ENCODE results near the gene PRH1.

PRH1 gene

DNA sequence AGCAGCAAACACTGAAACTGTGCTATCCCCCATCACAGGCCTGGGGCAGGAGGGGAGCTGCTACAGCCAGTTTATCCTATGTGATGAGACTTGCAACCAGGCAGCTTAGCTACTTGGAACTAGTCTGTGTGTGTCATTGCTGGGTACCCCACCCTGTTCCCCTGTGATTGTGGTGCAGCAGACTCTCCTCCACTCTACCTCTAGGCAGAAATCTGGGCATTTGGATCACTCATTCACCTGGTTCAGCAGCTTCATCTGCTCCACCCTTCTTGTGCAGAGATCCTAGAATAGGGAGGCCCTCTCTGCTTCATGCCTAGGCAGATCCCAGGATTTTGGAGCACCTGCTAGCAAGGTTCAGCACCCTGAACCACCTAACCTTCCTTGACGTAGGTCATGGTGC lies 16.5 kb upstream of the PRH1 start:
- TF ChIP-seq NFIC (IDR thresholded peaks at IDR 0.05) (no peak), YY1 (IDR thresholded peaks at IDR 0.05; ENCODE audit: low read depth) (no peak), RAD21 (IDR thresholded peaks at IDR 0.05; ENCODE audit: low read depth) (no peak), FOXM1 (IDR thresholded peaks at IDR 0.05; ENCODE audit: borderline replicate concordance, low read depth) (no peak), TAF1 (IDR thresholded peaks at IDR 0.05; ENCODE audit: low read depth) (no peak), EGR1 (IDR thresholded peaks at IDR 0.05) (no peak), CREB1 (IDR thresholded peaks at IDR 0.05; ENCODE audit: low read depth) (no peak), TCF12 (IDR thresholded peaks at IDR 0.05; ENCODE audit: low read depth) (no peak), CEBPB (IDR thresholded peaks at IDR 0.05) (no peak), ZBTB7A (IDR thresholded peaks at IDR 0.05; ENCODE audit: low read depth) (no peak), TEAD4 (IDR thresholded peaks at IDR 0.05) (no peak)
- TF ChIP-seq, protein P1, sequence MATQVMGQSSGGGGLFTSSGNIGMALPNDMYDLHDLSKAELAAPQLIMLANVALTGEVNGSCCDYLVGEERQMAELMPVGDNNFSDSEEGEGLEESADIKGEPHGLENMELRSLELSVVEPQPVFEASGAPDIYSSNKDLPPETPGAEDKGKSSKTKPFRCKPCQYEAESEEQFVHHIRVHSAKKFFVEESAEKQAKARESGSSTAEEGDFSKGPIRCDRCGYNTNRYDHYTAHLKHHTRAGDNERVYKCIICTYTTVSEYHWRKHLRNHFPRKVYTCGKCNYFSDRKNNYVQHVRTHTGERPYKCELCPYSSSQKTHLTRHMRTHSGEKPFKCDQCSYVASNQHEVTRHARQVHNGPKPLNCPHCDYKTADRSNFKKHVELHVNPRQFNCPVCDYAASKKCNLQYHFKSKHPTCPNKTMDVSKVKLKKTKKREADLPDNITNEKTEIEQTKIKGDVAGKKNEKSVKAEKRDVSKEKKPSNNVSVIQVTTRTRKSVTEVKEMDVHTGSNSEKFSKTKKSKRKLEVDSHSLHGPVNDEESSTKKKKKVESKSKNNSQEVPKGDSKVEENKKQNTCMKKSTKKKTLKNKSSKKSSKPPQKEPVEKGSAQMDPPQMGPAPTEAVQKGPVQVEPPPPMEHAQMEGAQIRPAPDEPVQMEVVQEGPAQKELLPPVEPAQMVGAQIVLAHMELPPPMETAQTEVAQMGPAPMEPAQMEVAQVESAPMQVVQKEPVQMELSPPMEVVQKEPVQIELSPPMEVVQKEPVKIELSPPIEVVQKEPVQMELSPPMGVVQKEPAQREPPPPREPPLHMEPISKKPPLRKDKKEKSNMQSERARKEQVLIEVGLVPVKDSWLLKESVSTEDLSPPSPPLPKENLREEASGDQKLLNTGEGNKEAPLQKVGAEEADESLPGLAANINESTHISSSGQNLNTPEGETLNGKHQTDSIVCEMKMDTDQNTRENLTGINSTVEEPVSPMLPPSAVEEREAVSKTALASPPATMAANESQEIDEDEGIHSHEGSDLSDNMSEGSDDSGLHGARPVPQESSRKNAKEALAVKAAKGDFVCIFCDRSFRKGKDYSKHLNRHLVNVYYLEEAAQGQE (IDR thresholded peaks at IDR 0.05; ENCODE audit: low read depth), result no peak
- TF ChIP-seq, protein P2, sequence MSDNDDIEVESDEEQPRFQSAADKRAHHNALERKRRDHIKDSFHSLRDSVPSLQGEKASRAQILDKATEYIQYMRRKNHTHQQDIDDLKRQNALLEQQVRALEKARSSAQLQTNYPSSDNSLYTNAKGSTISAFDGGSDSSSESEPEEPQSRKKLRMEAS (IDR thresholded peaks at IDR 0.05), result no peak
- TF ChIP-seq, protein P3, sequence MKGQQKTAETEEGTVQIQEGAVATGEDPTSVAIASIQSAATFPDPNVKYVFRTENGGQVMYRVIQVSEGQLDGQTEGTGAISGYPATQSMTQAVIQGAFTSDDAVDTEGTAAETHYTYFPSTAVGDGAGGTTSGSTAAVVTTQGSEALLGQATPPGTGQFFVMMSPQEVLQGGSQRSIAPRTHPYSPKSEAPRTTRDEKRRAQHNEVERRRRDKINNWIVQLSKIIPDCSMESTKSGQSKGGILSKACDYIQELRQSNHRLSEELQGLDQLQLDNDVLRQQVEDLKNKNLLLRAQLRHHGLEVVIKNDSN (IDR thresholded peaks at IDR 0.05), result no peak

DNA sequence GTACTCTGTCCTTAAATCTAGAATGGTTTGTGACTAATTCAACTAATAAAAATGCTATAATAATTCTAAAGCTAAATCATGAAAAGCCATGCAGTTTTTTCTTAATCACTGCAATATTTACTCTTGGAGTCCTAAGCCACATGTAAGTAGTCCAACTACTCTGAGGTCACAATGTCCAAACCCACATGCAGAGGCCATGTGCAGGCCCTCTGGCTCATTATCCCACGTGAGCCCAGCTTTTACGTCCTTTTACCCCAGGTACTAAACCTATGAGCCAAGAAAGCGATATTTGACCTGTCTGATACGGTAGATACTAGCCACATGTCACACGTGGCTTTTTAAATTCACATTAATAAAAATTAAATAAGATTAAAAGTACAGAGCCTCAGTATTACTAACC lies 12.8 kb upstream of the PRH1 start:
- TF ChIP-seq YY1 (IDR thresholded peaks at IDR 0.05; ENCODE audit: low read depth) (no peak), TCF12 (IDR thresholded peaks at IDR 0.05; ENCODE audit: low read depth) (no peak), FOXM1 (IDR thresholded peaks at IDR 0.05; ENCODE audit: borderline replicate concordance, low read depth) (no peak), RAD21 (IDR thresholded peaks at IDR 0.05; ENCODE audit: low read depth) (no peak)

DNA sequence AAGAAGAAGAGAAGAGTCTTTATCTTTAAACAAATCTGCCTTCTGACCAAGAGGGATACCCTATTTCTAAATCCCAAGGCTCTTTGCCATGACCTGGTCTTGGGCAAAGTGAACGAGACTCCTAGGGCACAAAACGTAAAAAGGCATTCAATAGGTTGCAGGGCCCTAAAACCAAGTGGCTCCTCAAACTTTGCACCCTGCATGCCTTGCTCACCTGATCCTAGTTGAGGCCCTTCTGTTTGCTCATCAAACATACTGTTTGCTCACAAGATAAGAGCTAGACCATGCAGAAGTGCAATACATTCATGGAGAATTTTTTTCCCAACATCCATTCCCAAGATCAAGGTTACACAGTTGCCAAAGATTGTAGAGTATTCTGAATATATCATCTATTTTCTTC lies 7.9 kb upstream of the PRH1 start:
- TF ChIP-seq, protein P2 (IDR thresholded peaks at IDR 0.05), result no peak
- TF ChIP-seq TAF1 (IDR thresholded peaks at IDR 0.05; ENCODE audit: low read depth) (no peak), RAD21 (IDR thresholded peaks at IDR 0.05; ENCODE audit: low read depth) (no peak), YY1 (IDR thresholded peaks at IDR 0.05; ENCODE audit: low read depth) (no peak), ZBTB7A (IDR thresholded peaks at IDR 0.05; ENCODE audit: low read depth) (no peak), CREB1 (IDR thresholded peaks at IDR 0.05; ENCODE audit: low read depth) (no peak), EGR1 (IDR thresholded peaks at IDR 0.05) (no peak)
- TF ChIP-seq, protein P1 (IDR thresholded peaks at IDR 0.05; ENCODE audit: low read depth), result no peak

DNA sequence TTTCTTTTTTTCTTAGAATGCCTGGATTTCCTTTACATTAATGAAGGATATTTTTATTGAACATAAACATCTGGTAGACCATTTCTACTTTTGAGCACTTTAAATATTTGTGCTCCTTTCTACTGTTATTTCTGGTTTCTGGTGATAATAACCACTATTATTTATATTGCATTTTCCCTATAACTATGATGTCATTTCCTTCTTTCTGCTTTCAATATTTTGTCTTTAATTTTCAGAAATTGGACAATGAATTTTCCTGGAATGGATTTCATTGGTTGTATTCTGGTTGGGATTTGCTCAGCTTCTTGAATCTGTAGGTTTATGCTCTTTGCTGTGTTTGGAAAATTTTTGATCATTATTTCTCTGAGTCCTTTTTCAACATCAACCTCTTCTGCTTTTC lies 5.2 kb upstream of the PRH1 start:
- no peak for TF ChIP-seq RAD21 (IDR thresholded peaks at IDR 0.05; ENCODE audit: low read depth)
- no peak for TF ChIP-seq YY1 (IDR thresholded peaks at IDR 0.05; ENCODE audit: low read depth)
- TF ChIP-seq, protein P3 (IDR thresholded peaks at IDR 0.05), result no peak
- TF ChIP-seq, protein P1 (IDR thresholded peaks at IDR 0.05; ENCODE audit: low read depth), result no peak
- TF ChIP-seq ZBTB7A (IDR thresholded peaks at IDR 0.05; ENCODE audit: low read depth), result no peak
- TF ChIP-seq NFIC (IDR thresholded peaks at IDR 0.05), result no peak
- no peak for TF ChIP-seq FOXM1 (IDR thresholded peaks at IDR 0.05; ENCODE audit: borderline replicate concordance, low read depth)
- TF ChIP-seq EP300 (IDR thresholded peaks at IDR 0.05; ENCODE audit: borderline replicate concordance), result no peak
- TF ChIP-seq, protein P2 (IDR thresholded peaks at IDR 0.05), result no peak
- TF ChIP-seq CEBPB (IDR thresholded peaks at IDR 0.05), result no peak
- no peak for TF ChIP-seq CREB1 (IDR thresholded peaks at IDR 0.05; ENCODE audit: low read depth)
- no peak for TF ChIP-seq TAF1 (IDR thresholded peaks at IDR 0.05; ENCODE audit: low read depth)
- no peak for TF ChIP-seq TCF12 (IDR thresholded peaks at IDR 0.05; ENCODE audit: low read depth)
- TF ChIP-seq EGR1 (IDR thresholded peaks at IDR 0.05), result no peak
- no peak for TF ChIP-seq TEAD4 (IDR thresholded peaks at IDR 0.05)
